KMS-11 (cell line): ENCODE measurements around the gene OR52K2.

Experiments used
- H2AFZ ChIP-seq: fragments of 200-600 bp; sonication (generic); 2 replicates; pipeline ENCODE4 v1.6.1; 2016; ENCODE audit warnings: antibody characterized with exemption, mixed run types, low read depth
- H3K27ac ChIP-seq: fragments of 200-600 bp; sonication (generic); 2 replicates; pipeline ENCODE4 v1.6.1; 2016; ENCODE audit warnings: mild to moderate bottlenecking, mixed run types
- H3K27me3 ChIP-seq: fragments of 200-600 bp; sonication (generic); 2 replicates; pipeline ENCODE4 v1.6.1; 2017; ENCODE audit warnings: mild to moderate bottlenecking, low read depth, mixed run types, moderate library complexity; ENCODE audit not compliant: insufficient read depth
- H3K36me3 ChIP-seq: fragments of 200-600 bp; sonication (generic); 2 replicates; pipeline ENCODE4 v1.6.1; 2017; ENCODE audit warnings: mild to moderate bottlenecking, mixed run types; ENCODE audit not compliant: insufficient read depth
- H3K4me1 ChIP-seq: fragments of 200-600 bp; sonication (generic); 2 replicates; pipeline ENCODE4 v1.6.1; 2016; ENCODE audit warnings: mild to moderate bottlenecking, low read depth, mixed run types; ENCODE audit not compliant: poor library complexity, severe bottlenecking
- H3K4me2 ChIP-seq: fragments of 200-600 bp; sonication (generic); 2 replicates; pipeline ENCODE4 v1.7.0; 2016; ENCODE audit warnings: mild to moderate bottlenecking, mixed run types
- H3K4me3 ChIP-seq: fragments of 200-600 bp; sonication (generic); IDR thresholded peaks from 2 replicates; pipeline ENCODE4 v1.6.1; 2017; ENCODE audit warnings: low read depth, low read length, mixed read lengths; ENCODE audit not compliant: insufficient read depth
- H3K79me2 ChIP-seq: fragments of 200-600 bp; sonication (generic); 2 replicates; pipeline ENCODE4 v1.6.1; 2016; ENCODE audit warnings: low read depth, mixed run types; ENCODE audit not compliant: insufficient read depth
- H3K9ac ChIP-seq: fragments of 200-600 bp; sonication (generic); 2 replicates; pipeline ENCODE4 v1.6.1; 2016; ENCODE audit warnings: mild to moderate bottlenecking, mixed run types
- H4K20me1 ChIP-seq: fragments of 200-600 bp; sonication (generic); 2 replicates; pipeline ENCODE4 v1.6.1; 2016; ENCODE audit warnings: mild to moderate bottlenecking, mixed run types; ENCODE audit not compliant: insufficient read depth
- TF ChIP-seq, protein P1 (sequence below): fragments of 200-600 bp; sonication (generic); conservative IDR thresholded peaks from 2 replicates; pipeline ENCODE4 v1.6.1; 2017; ENCODE audit warnings: low read depth, mild to moderate bottlenecking, antibody characterized with exemption, low read length, moderate library complexity, mixed read lengths

The OR52K2 gene

GRCh38 chr11:4459500-4459899, 10.4 kb downstream of the OR52K2 start:
- no peak overlapping the region for H3K9ac ChIP-seq
- H3K79me2 ChIP-seq: no peaks in the 10 kb centered on the region
- no peaks in the 10 kb centered on the region for H3K4me1 ChIP-seq
- no peaks in the 10 kb centered on the region for H3K36me3 ChIP-seq
- H3K4me3 ChIP-seq: no peak overlapping the region
- no peak overlapping the region for H3K4me2 ChIP-seq
- TF ChIP-seq, protein P1, sequence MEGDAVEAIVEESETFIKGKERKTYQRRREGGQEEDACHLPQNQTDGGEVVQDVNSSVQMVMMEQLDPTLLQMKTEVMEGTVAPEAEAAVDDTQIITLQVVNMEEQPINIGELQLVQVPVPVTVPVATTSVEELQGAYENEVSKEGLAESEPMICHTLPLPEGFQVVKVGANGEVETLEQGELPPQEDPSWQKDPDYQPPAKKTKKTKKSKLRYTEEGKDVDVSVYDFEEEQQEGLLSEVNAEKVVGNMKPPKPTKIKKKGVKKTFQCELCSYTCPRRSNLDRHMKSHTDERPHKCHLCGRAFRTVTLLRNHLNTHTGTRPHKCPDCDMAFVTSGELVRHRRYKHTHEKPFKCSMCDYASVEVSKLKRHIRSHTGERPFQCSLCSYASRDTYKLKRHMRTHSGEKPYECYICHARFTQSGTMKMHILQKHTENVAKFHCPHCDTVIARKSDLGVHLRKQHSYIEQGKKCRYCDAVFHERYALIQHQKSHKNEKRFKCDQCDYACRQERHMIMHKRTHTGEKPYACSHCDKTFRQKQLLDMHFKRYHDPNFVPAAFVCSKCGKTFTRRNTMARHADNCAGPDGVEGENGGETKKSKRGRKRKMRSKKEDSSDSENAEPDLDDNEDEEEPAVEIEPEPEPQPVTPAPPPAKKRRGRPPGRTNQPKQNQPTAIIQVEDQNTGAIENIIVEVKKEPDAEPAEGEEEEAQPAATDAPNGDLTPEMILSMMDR: no peak
- no peaks in the 10 kb centered on the region for H3K27me3 ChIP-seq
- H2AFZ ChIP-seq: no peak overlapping the region
- no peaks in the 10 kb centered on the region for H4K20me1 ChIP-seq
- no peak overlapping the region for H3K27ac ChIP-seq

DNA sequence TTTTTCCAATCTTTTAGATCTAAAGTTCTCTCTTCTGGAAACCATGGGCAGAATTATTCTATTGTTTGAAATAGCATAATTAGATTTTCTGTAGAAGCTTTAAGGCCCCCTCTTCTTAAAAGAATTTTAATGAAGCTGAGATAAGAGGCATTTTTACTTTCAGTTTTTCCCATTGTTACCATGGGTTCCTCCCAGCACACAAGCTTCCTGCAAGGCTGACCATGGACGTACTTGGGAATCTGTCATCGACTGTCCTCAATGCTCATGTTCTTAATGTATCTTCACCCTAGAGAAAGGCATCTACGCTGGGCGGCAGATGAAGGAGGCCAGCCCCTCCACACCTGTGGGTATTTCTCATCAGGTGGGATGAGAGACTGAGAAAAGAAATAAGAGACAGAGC, 11.1 kb downstream of the OR52K2 start:
- Histone ChIP-seq H3K4me2 (no peak overlapping the region), H3K27me3 (no peaks in the 10 kb centered on the region), H3K4me1 (no peaks in the 10 kb centered on the region), H3K36me3 (no peaks in the 10 kb centered on the region), H3K27ac (no peak overlapping the region), H3K4me3 (no peak overlapping the region), H3K79me2 (no peaks in the 10 kb centered on the region), H2AFZ (no peak overlapping the region), H4K20me1 (no peaks in the 10 kb centered on the region), H3K9ac (no peak overlapping the region)
- TF ChIP-seq, protein P1: no peak

- no peak overlapping the region for H2AFZ ChIP-seq
- no peaks in the 10 kb centered on the region for H3K27me3 ChIP-seq
- no peaks in the 10 kb centered on the region for H4K20me1 ChIP-seq
- H3K79me2 ChIP-seq: no peaks in the 10 kb centered on the region
- H3K36me3 ChIP-seq: no peaks in the 10 kb centered on the region
- H3K9ac ChIP-seq: no peak overlapping the region
- H3K4me3 ChIP-seq: no peak overlapping the region
- H3K4me1 ChIP-seq: no peaks in the 10 kb centered on the region
- no peak overlapping the region for H3K27ac ChIP-seq
- TF ChIP-seq, protein P1: no peak
- H3K4me2 ChIP-seq: no peak overlapping the region
Observed at GRCh38 chr11:4464216-4465159, 15.4 kb downstream of the OR52K2 start.

GRCh38 chr11:4465407-4465806, 16.3 kb downstream of the OR52K2 start:
- Histone ChIP-seq H2AFZ (no peak overlapping the region), H3K27me3 (no peaks in the 10 kb centered on the region), H3K36me3 (no peaks in the 10 kb centered on the region), H4K20me1 (no peaks in the 10 kb centered on the region), H3K27ac (no peak overlapping the region), H3K4me3 (no peak overlapping the region), H3K4me1 (no peaks in the 10 kb centered on the region), H3K4me2 (no peak overlapping the region), H3K9ac (no peak overlapping the region), H3K79me2 (no peaks in the 10 kb centered on the region)
- TF ChIP-seq, protein P1: no peak
